ENCODE measurements around the gene TPST1. TPM values are rescaled to one million over a fixed set of nuclear protein-coding genes. Genes with fewer than 3 reads are reported as not detected.

The TPST1 gene
- total RNA-seq, 1 experiment from 2014 or later = 15.0 TPM

DNA sequence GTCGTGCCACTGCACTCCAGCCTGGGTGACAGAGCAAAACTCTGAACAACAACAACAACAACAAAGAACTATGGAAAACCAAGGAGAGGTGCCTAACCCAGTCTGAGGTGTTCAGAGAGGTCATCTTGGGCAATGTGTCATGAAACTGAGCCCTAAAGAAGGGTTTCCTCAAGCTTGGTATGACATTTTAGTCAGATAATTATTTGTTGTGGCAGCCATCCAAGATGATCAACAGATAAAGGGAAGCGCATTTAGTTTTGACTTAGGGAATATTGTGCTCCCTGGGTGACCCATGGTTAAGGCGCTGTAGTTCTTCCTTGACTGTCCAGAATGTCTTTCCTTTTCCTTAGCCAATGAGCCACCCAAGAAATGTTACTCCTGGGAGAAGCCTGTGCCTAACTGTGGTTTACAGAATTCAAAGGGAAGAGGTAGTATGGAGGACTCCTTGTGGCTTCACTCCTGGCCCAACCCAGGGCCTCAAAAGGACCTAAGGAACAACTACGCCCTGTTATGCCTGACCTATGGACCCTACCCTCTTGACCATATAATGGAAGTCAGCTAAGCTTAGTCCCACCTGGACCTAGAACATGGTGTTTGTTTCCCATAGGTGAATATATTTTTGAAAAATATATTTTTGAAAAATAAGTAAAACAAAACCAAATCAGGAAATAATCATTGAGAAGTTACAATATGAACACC is 42.4 kb downstream of the TPST1 start:
- ATAC-seq (no peak), DNase-seq (ENCODE audit: low spot score) (no peak)
- H3K27me3 Mint-ChIP-seq (ENCODE audit: low read depth) = no peaks in the 10 kb centered on the region
- POLR2A ChIA-PET = no interaction called here
- H3K9me3 Mint-ChIP-seq = no peaks in the 10 kb centered on the region
- no peak overlapping the region for H3K4me3 Mint-ChIP-seq
- H3K27ac Mint-ChIP-seq = no peak overlapping the region
- no peak for TF ChIP-seq ZNF671 (CRISPR knock-in tag; IDR thresholded peaks at IDR 0.05)
- TF ChIP-seq GRHL2 (CRISPR knock-in tag; IDR thresholded peaks at IDR 0.05; ENCODE audit: insufficient replicate concordance, severe bottlenecking) = no peak
- no peak for TF ChIP-seq ZNF317 (CRISPR knock-in tag; IDR thresholded peaks at IDR 0.05; ENCODE audit: borderline replicate concordance, low read depth)
- TF ChIP-seq, protein P1, sequence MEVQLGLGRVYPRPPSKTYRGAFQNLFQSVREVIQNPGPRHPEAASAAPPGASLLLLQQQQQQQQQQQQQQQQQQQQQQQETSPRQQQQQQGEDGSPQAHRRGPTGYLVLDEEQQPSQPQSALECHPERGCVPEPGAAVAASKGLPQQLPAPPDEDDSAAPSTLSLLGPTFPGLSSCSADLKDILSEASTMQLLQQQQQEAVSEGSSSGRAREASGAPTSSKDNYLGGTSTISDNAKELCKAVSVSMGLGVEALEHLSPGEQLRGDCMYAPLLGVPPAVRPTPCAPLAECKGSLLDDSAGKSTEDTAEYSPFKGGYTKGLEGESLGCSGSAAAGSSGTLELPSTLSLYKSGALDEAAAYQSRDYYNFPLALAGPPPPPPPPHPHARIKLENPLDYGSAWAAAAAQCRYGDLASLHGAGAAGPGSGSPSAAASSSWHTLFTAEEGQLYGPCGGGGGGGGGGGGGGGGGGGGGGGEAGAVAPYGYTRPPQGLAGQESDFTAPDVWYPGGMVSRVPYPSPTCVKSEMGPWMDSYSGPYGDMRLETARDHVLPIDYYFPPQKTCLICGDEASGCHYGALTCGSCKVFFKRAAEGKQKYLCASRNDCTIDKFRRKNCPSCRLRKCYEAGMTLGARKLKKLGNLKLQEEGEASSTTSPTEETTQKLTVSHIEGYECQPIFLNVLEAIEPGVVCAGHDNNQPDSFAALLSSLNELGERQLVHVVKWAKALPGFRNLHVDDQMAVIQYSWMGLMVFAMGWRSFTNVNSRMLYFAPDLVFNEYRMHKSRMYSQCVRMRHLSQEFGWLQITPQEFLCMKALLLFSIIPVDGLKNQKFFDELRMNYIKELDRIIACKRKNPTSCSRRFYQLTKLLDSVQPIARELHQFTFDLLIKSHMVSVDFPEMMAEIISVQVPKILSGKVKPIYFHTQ (CRISPR knock-in tag; IDR thresholded peaks at IDR 0.05) = no peak
- no peak for TF ChIP-seq ZMAT4 (CRISPR knock-in tag; IDR thresholded peaks at IDR 0.05)
- no peak for TF ChIP-seq CREM (CRISPR knock-in tag; IDR thresholded peaks at IDR 0.05)
- no peak for TF ChIP-seq HMGA2 (CRISPR knock-in tag; IDR thresholded peaks at IDR 0.05)
- no peak for TF ChIP-seq TEAD4 (CRISPR knock-in tag; IDR thresholded peaks at IDR 0.05)
- TF ChIP-seq MAX (CRISPR knock-in tag; IDR thresholded peaks at IDR 0.05) = no peak
- no peak for TF ChIP-seq ZNF416 (CRISPR knock-in tag; IDR thresholded peaks at IDR 0.05)
- no peak for TF ChIP-seq FOXP1 (CRISPR knock-in tag; IDR thresholded peaks at IDR 0.05; ENCODE audit: borderline replicate concordance)
- no peak for TF ChIP-seq ZNF396 (CRISPR knock-in tag; IDR thresholded peaks at IDR 0.05; ENCODE audit: borderline replicate concordance)
- TF ChIP-seq, protein P2, sequence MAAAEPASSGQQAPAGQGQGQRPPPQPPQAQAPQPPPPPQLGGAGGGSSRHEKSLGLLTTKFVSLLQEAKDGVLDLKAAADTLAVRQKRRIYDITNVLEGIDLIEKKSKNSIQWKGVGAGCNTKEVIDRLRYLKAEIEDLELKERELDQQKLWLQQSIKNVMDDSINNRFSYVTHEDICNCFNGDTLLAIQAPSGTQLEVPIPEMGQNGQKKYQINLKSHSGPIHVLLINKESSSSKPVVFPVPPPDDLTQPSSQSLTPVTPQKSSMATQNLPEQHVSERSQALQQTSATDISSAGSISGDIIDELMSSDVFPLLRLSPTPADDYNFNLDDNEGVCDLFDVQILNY (CRISPR knock-in tag; IDR thresholded peaks at IDR 0.05) = no peak
- no peak for TF ChIP-seq ZNF121 (CRISPR knock-in tag; IDR thresholded peaks at IDR 0.05)
- peaks cover 10% of the 10 kb centered on the region for H3K4me1 Mint-ChIP-seq
- H3K36me3 Mint-ChIP-seq = no peaks in the 10 kb centered on the region
- CTCF ChIA-PET = no interaction called here

- Mint-ChIP-seq H3K27ac (no peak overlapping the region), H3K36me3 (no peaks in the 10 kb centered on the region), H3K27me3 (ENCODE audit: low read depth) (no peaks in the 10 kb centered on the region), H3K4me1 (peaks cover 4% of the 10 kb centered on the region), H3K9me3 (no peaks in the 10 kb centered on the region), H3K4me3 (no peak overlapping the region)
- POLR2A ChIA-PET = no interaction called here
- TF ChIP-seq CREB1 (CRISPR knock-in tag; IDR thresholded peaks at IDR 0.05) = no peak
- no peak for TF ChIP-seq NR2C2 (CRISPR knock-in tag; IDR thresholded peaks at IDR 0.05)
- TF ChIP-seq EMX1 (CRISPR knock-in tag; IDR thresholded peaks at IDR 0.05) = no peak
- no peak for TF ChIP-seq CBFB (CRISPR knock-in tag; IDR thresholded peaks at IDR 0.05; ENCODE audit: low read depth)
- 0 out of 2 replicates have a peak, but pooled peaks have one; percentile 29 for TF ChIP-seq GABPB1 (CRISPR knock-in tag; IDR thresholded peaks at IDR 0.05)
- no peak for TF ChIP-seq ZMAT4 (CRISPR knock-in tag; IDR thresholded peaks at IDR 0.05)
- ATAC-seq = no peak
- no peak for DNase-seq (ENCODE audit: low spot score)
- CTCF ChIA-PET = no interaction called here
These were observed 45.6 kb downstream of the TPST1 start for GRCh38 chr7:66250711-66251110.
